HepG2 (cell line): ENCODE measurements around the gene TPRN. TPM values are rescaled to one million over a fixed set of nuclear protein-coding genes. Genes with fewer than 3 reads are reported as not detected.
A peak's percentile ranks its signal among the peaks of the same experiment; 100 is the strongest.

ENCODE experiments used
- BCL6 ChIP-seq: IDR thresholded peaks from 2 replicates; pipeline ENCODE4 v1.6.1; 2016; ENCODE audit warnings: missing genetic modification reagents, missing compliant biosample characterization
- CHD2 ChIP-seq: IDR thresholded peaks from 2 replicates; pipeline ENCODE4 v1.6.1; 2011; ENCODE audit warnings: low read depth, low read length, improper control_type of control experiment
- KLF15 ChIP-seq: sonication (generic); formaldehyde crosslinking; IDR thresholded peaks from 2 replicates; pipeline ENCODE4 v1.8.1; 2023; ENCODE audit warnings: borderline replicate concordance, mild to moderate bottlenecking, inconsistent platforms, missing genetic modification reagents, mixed read lengths
- KMT2B ChIP-seq: IDR thresholded peaks from 2 replicates; pipeline ENCODE4 v1.6.1; 2016; ENCODE audit warnings: missing genetic modification reagents, missing compliant biosample characterization
- MED8 ChIP-seq: sonication (generic); formaldehyde crosslinking; IDR thresholded peaks from 2 replicates; pipeline ENCODE4 v1.8.1; 2023; ENCODE audit warnings: mild to moderate bottlenecking, missing genetic modification reagents; ENCODE audit not compliant: insufficient replicate concordance
- MXD4 ChIP-seq: IDR thresholded peaks from 2 replicates; pipeline ENCODE4 v1.6.1; 2016; ENCODE audit warnings: mild to moderate bottlenecking, missing biosample characterization, missing genetic modification reagents
- PAX8 ChIP-seq: sonication (generic); formaldehyde crosslinking; IDR thresholded peaks from 2 replicates; pipeline ENCODE4 v1.8.0; 2022; ENCODE audit warnings: mild to moderate bottlenecking, missing genetic modification reagents, borderline replicate concordance
- PHB2 ChIP-seq: fragments of 450-650 bp; IDR thresholded peaks from 2 replicates; pipeline ENCODE4 v1.6.1; 2018; ENCODE audit not compliant: partially characterized antibody
- PPARG ChIP-seq: conservative IDR thresholded peaks from 2 replicates; pipeline ENCODE4 v1.6.1; 2016; ENCODE audit warnings: missing biosample characterization, missing genetic modification reagents
- RAD21 ChIP-seq: fragments of 450-650 bp; formaldehyde crosslinking; IDR thresholded peaks from 2 replicates; pipeline ENCODE4 v1.5.0; 2020; ENCODE audit warnings: mild to moderate bottlenecking
- RCOR2 ChIP-seq: IDR thresholded peaks from 2 replicates; pipeline ENCODE4 v1.6.1; 2016; ENCODE audit warnings: missing biosample characterization, missing genetic modification reagents
- SAFB2 ChIP-seq: sonication (generic); formaldehyde crosslinking; IDR thresholded peaks from 2 replicates; pipeline ENCODE4 v1.5.1; 2020; ENCODE audit warnings: missing genetic modification reagents, low read depth, mild to moderate bottlenecking, borderline replicate concordance
- SIX4 ChIP-seq: sonication (generic); formaldehyde crosslinking; IDR thresholded peaks from 2 replicates; pipeline ENCODE4 v1.4.0; 2020; ENCODE audit warnings: missing genetic modification reagents
- THAP7 ChIP-seq: sonication (generic); formaldehyde crosslinking; IDR thresholded peaks from 2 replicates; pipeline ENCODE4 v1.8.1; 2023; ENCODE audit warnings: mild to moderate bottlenecking, missing genetic modification reagents
- XBP1 ChIP-seq: sonication (generic); formaldehyde crosslinking; IDR thresholded peaks from 2 replicates; pipeline ENCODE4 v1.5.0; 2020; ENCODE audit warnings: missing genetic modification reagents
- ZFX ChIP-seq: sonication (generic); formaldehyde crosslinking; IDR thresholded peaks from 2 replicates; pipeline ENCODE4 v1.4.0; 2020; ENCODE audit warnings: mild to moderate bottlenecking, low read depth, missing genetic modification reagents, moderate library complexity
- ZFY ChIP-seq: sonication (generic); formaldehyde crosslinking; IDR thresholded peaks from 2 replicates; pipeline ENCODE4 v1.4.0; 2020; ENCODE audit warnings: missing genetic modification reagents
- ZNF441 ChIP-seq: sonication (generic); formaldehyde crosslinking; IDR thresholded peaks from 2 replicates; pipeline ENCODE4 v1.7.0; 2021; ENCODE audit warnings: missing genetic modification reagents, borderline replicate concordance
- ZNF546 ChIP-seq: sonication (generic); formaldehyde crosslinking; conservative IDR thresholded peaks from 2 replicates; pipeline ENCODE4 v1.8.1; 2023; ENCODE audit warnings: mild to moderate bottlenecking, missing genetic modification reagents
- ZNF563 ChIP-seq: sonication (generic); formaldehyde crosslinking; IDR thresholded peaks from 2 replicates; pipeline ENCODE4 v1.8.0; 2022; ENCODE audit warnings: mild to moderate bottlenecking, moderate library complexity, missing genetic modification reagents
- ZNF609 ChIP-seq: sonication (generic); formaldehyde crosslinking; IDR thresholded peaks from 2 replicates; pipeline ENCODE4 v1.4.0; 2020; ENCODE audit warnings: mild to moderate bottlenecking, missing genetic modification reagents, borderline replicate concordance
- ZNF768 ChIP-seq: sonication (generic); formaldehyde crosslinking; IDR thresholded peaks from 2 replicates; pipeline ENCODE4 v1.4.0; 2020; ENCODE audit warnings: missing genetic modification reagents
- polyA plus RNA-seq, 8 experiments: library from polyadenylated mRNA; depleted of rRNA in 3 of 8; stranded (reverse) in 7 of 8; unstranded in 1 of 8; fragments of >200 nt; fragmentation: Illumina TruSeq in 4 of 8; extraction: Trizol in 4 of 8; gene quantifications; 2 replicates each; pipeline versions ENCODE4 v1.2.1 to v1.2.3, GENCODE V29; 2011 to 2016; ENCODE audit warnings: low read depth in 4 of 8, missing spikeins in 1 of 8, mixed read lengths in 1 of 8; ENCODE audit not compliant: insufficient read depth in 1 of 8
- total RNA-seq, 5 experiments: library from RNA; depleted of rRNA; stranded (reverse); fragments of >200 nt; fragmentation: Illumina TruSeq; extraction: Trizol; gene quantifications; 2 replicates each; pipeline ENCODE4 v1.2.3, GENCODE V29; 2016; ENCODE audit warnings: low read depth in 1 of 5
- TF ChIP-seq, protein P1 (sequence below): sonication (generic); formaldehyde crosslinking; IDR thresholded peaks from 2 replicates; pipeline ENCODE4 v1.4.0; 2020; ENCODE audit warnings: missing genetic modification reagents

The TPRN gene
- total and polyA plus RNA-seq, 2 of the 13 experiments (the other 11 are each of a cell fraction or from before 2014, with no cell fraction given): 10.1 to 19.2 TPM

DNA sequence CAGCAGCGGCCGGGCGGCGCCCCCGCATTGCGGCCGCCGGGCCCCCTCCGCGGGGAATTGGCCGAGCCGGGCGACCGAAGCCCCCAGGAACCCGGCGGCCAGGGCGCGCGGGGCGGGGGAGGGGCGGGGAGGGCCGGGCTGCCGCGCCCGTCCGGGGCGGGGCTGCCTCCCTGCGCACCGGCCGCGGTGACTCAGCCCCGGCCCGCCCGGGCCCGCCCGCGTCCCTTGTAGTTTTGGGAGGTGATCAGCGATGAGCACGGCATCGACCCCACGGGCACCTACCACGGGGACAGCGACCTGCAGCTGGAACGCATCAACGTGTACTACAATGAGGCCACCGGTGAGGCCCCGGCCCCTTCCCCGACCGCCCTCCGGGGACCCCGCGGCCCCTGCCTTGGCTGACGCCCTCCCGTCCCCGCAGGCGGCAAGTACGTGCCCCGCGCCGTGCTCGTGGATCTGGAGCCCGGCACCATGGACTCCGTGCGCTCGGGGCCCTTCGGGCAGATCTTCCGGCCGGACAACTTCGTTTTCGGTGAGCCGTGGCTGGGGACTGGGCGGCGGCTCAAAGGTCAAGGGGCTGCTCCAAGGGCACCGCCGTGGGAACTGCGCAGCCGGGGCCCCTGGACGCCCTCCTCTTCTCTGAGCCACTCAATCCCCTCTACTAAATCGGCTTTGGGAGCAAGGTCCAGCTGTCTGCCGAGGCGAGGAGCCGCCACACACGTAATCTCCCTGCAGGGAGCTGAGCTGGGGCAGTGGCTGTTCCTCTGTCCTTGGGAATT is 41.1 kb upstream of the TPRN start (continued):
- TF ChIP-seq ZFY: peak; percentile 54; the same call in 1 of the 2 replicates
- TF ChIP-seq PPARG (CRISPR knock-in tag): no peak
- 0 out of 2 replicates have a peak, but pooled peaks have one; percentile 52 for TF ChIP-seq KLF15 (CRISPR knock-in tag)
- TF ChIP-seq PAX8 (CRISPR knock-in tag): 0 out of 2 replicates have a peak, but pooled peaks have one; percentile 6
- TF ChIP-seq BCL6 (CRISPR knock-in tag): 0 out of 2 replicates have a peak, but pooled peaks have one; percentile 37
- TF ChIP-seq MXD4 (CRISPR knock-in tag): 0 out of 2 replicates have a peak, but pooled peaks have one; percentile 44
- TF ChIP-seq, protein P1, sequence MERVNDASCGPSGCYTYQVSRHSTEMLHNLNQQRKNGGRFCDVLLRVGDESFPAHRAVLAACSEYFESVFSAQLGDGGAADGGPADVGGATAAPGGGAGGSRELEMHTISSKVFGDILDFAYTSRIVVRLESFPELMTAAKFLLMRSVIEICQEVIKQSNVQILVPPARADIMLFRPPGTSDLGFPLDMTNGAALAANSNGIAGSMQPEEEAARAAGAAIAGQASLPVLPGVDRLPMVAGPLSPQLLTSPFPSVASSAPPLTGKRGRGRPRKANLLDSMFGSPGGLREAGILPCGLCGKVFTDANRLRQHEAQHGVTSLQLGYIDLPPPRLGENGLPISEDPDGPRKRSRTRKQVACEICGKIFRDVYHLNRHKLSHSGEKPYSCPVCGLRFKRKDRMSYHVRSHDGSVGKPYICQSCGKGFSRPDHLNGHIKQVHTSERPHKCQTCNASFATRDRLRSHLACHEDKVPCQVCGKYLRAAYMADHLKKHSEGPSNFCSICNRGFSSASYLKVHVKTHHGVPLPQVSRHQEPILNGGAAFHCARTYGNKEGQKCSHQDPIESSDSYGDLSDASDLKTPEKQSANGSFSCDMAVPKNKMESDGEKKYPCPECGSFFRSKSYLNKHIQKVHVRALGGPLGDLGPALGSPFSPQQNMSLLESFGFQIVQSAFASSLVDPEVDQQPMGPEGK (CRISPR knock-in tag): peak; percentile 92
- TF ChIP-seq KMT2B: no peak
- peak; percentile 47; the same call in 1 of the 2 replicates for TF ChIP-seq ZNF768
- TF ChIP-seq MED8: peak; percentile 23
- no peak for TF ChIP-seq ZFX
- TF ChIP-seq ZNF546: 0 out of 2 replicates have a peak, but pooled peaks have one; percentile 30
- no peak for TF ChIP-seq CHD2
- peak; percentile 13; the same call in 1 of the 2 replicates for TF ChIP-seq ZNF563 (CRISPR knock-in tag)
- TF ChIP-seq SIX4 (CRISPR knock-in tag): no peak
- TF ChIP-seq XBP1 (CRISPR knock-in tag): 0 out of 2 replicates have a peak, but pooled peaks have one; percentile 39
- no peak for TF ChIP-seq PHB2
- TF ChIP-seq SAFB2 (CRISPR knock-in tag): no peak
- TF ChIP-seq RAD21: peak; percentile 37; the same call in 1 of the 2 replicates
- peak; percentile 29; the same call in 1 of the 2 replicates for TF ChIP-seq ZNF441 (CRISPR knock-in tag)
- TF ChIP-seq ZNF609 (CRISPR knock-in tag): no peak
- no peak for TF ChIP-seq RCOR2 (CRISPR knock-in tag)
- 0 out of 2 replicates have a peak, but pooled peaks have one; percentile 14 for TF ChIP-seq THAP7
